ENCODE results near the gene ITGB3. TPM values are rescaled to one million over a fixed set of nuclear protein-coding genes. Genes with fewer than 3 reads are reported as not detected.
"Not testable (repeated sequence)": the region's sequence is repeated elsewhere in the genome, so short reads cannot be mapped to it uniquely, and the experiment has no call there.

Gene ITGB3
- 1.8 TPM for polyA plus RNA-seq (2012; ENCODE audit: insufficient read depth, insufficient read length)

- H3K4me3 ChIP-seq (ENCODE audit: low read length) = peak within 1 kb of the TSS; percentile 66
- peak; percentile 37 for DNase-seq (ENCODE audit: low read depth, low spot score)
These were observed at the start of gene ITGB3 for GRCh38 chr17:47253541-47254402. Gene ITGB3, plus strand, starts transcription at chr17:47253827. Its CDS starts 35 bp downstream, at chr17:47253862.

- peak; percentile 85 for DNase-seq (ENCODE audit: low read depth, low spot score)
- H3K4me3 ChIP-seq (ENCODE audit: low read length) = peak overlapping the region; percentile 13
These were observed 49.5 kb upstream of the ITGB3 start for GRCh38 chr17:47203984-47204721.

- peak overlapping the region; percentile 24 for H3K4me3 ChIP-seq (ENCODE audit: low read length)
- DNase-seq (ENCODE audit: low read depth, low spot score) = no peak
These were observed 48.8 kb upstream of the ITGB3 start for GRCh38 chr17:47204722-47205418.

- peak; percentile 84 for DNase-seq (ENCODE audit: low read depth, low spot score)
- peak overlapping the region; percentile 24 for H3K4me3 ChIP-seq (ENCODE audit: low read length)
These were observed 48.1 kb upstream of the ITGB3 start for GRCh38 chr17:47205419-47205963.

GRCh38 chr17:47207143-47208067 lies 46.2 kb upstream of the ITGB3 start:
- no peak overlapping the region for H3K4me3 ChIP-seq (ENCODE audit: low read length)
- no peak for DNase-seq (ENCODE audit: low read depth, low spot score)

- no peak within 1 kb of the TSS for H3K4me3 ChIP-seq (ENCODE audit: low read length)
- no peak for DNase-seq (ENCODE audit: low read depth, low spot score)
These were observed 44.7 kb upstream of the ITGB3 start, which contains the start of gene MYL4 for GRCh38 chr17:47208744-47209488. Gene MYL4, plus strand, starts transcription at chr17:47209348. Its CDS starts 75 bp downstream, at chr17:47209423.

- H3K4me3 ChIP-seq (ENCODE audit: low read length) = no peak overlapping the region
- no peak for DNase-seq (ENCODE audit: low read depth, low spot score)
These were observed 44.1 kb upstream of the ITGB3 start for GRCh38 chr17:47209499-47209898.

GRCh38 chr17:47210105-47210504 lies 43.5 kb upstream of the ITGB3 start:
- no peak for DNase-seq (ENCODE audit: low read depth, low spot score)

GRCh38 chr17:47210779-47211178 lies 42.8 kb upstream of the ITGB3 start:
- H3K4me3 ChIP-seq (ENCODE audit: low read length) = no peak overlapping the region
- DNase-seq (ENCODE audit: low read depth, low spot score) = no peak

More at GRCh38 chr17:47210105-47210504, 43.5 kb upstream of the ITGB3 start:
- H3K4me3 ChIP-seq (ENCODE audit: low read length) = no peak overlapping the region

GRCh38 chr17:47212458-47212857 lies 41.2 kb upstream of the ITGB3 start:
- no peak for DNase-seq (ENCODE audit: low read depth, low spot score)
- H3K4me3 ChIP-seq (ENCODE audit: low read length) = no peak overlapping the region

- no peak for DNase-seq (ENCODE audit: low read depth, low spot score)
These were observed 40.1 kb upstream of the ITGB3 start for GRCh38 chr17:47213540-47213939.

GRCh38 chr17:47214931-47215330 lies 38.7 kb upstream of the ITGB3 start:
- DNase-seq (ENCODE audit: low read depth, low spot score) = no peak

More at GRCh38 chr17:47213540-47213939, 40.1 kb upstream of the ITGB3 start:
- H3K4me3 ChIP-seq (ENCODE audit: low read length) = no peak overlapping the region

GRCh38 chr17:47216821-47217220 lies 36.8 kb upstream of the ITGB3 start:
- not testable (repeated sequence) for DNase-seq (ENCODE audit: low read depth, low spot score); H3K4me3 ChIP-seq (ENCODE audit: low read length)

More at GRCh38 chr17:47214931-47215330, 38.7 kb upstream of the ITGB3 start:
- no peak overlapping the region for H3K4me3 ChIP-seq (ENCODE audit: low read length)

GRCh38 chr17:47217279-47217678 lies 36.3 kb upstream of the ITGB3 start:
- H3K4me3 ChIP-seq (ENCODE audit: low read length); DNase-seq (ENCODE audit: low read depth, low spot score): not testable (repeated sequence)

- peak; percentile 49 for DNase-seq (ENCODE audit: low read depth, low spot score)
These were observed 34.7 kb upstream of the ITGB3 start for GRCh38 chr17:47218896-47219430.

GRCh38 chr17:47219621-47220475 lies 33.8 kb upstream of the ITGB3 start:
- no peak overlapping the region for H3K4me3 ChIP-seq (ENCODE audit: low read length)
- DNase-seq (ENCODE audit: low read depth, low spot score) = no peak

More at GRCh38 chr17:47218896-47219430, 34.7 kb upstream of the ITGB3 start:
- no peak overlapping the region for H3K4me3 ChIP-seq (ENCODE audit: low read length)
